K562 (cell line): ENCODE results near the gene ATF5. TPM values are rescaled to one million over a fixed set of nuclear protein-coding genes. Genes with fewer than 3 reads are reported as not detected.

Experiments
- ATAC-seq: fragments of 200-7000 bp; cut with Tn5 transposase; 3 replicates; pipeline ENCODE4 v1.9.1; 2020; ENCODE audit warnings: moderate library complexity
- BruUV-seq: library from RNA; stranded (reverse); fragments of 400-500 nt; replicated peaks from 2 replicates; lab custom pipeline; 2021; lab: Mats Ljungman, UMichigan
- CTCF ChIA-PET: fragments of 300-600 bp; formaldehyde crosslinking; extraction: SDS; loops from one replicate; lab custom pipeline; 2021; ENCODE audit warnings: low intra/inter-chr PET ratio; lab: Yijun Ruan, JAX
- POLR2A ChIA-PET: fragments of 300-600, 350-650 bp; sonication (Branson Sonifier 250); formaldehyde crosslinking; extraction: SDS; loops from one replicate; lab custom pipeline; 2021; ENCODE audit warnings: antibody characterized with exemption, inconsistent platforms; lab: Yijun Ruan, JAX
- DNase-seq, 4 experiments: peaks; one replicate each; pipeline versions ENCODE4 v3.0.0 to v3.0.0-alpha.2; 2011 to 2018; ENCODE audit warnings: low spot score in 3 of 4, mixed read lengths in 3 of 4; ENCODE audit errors: extremely low read depth in 1 of 4
- FAIRE-seq: peaks from 2 replicates; lab custom pipeline; 2011; peaks lifted over from hg19 to GRCh38; lab: Jason Lieb, UNC
- H2AFZ ChIP-seq: 2 replicates; pipeline ENCODE4 v1.6.0; 2011; ENCODE audit warnings: low read depth, low read length, control low read depth, inconsistent platforms
- H3K27ac ChIP-seq: fragments of 200-600 bp; 3 replicates; pipeline ENCODE4 v1.8.0; 2011; ENCODE audit warnings: low read depth, mild to moderate bottlenecking, control low read depth, inconsistent platforms, low read length, moderate library complexity, mixed read lengths; ENCODE audit errors: extremely low read depth
- H3K27me3 ChIP-seq, 2 experiments: fragments of 300-600 bp in 1 of 2; 2 replicates in 1 of 2; 3 replicates in 1 of 2; pipeline versions ENCODE4 v1.6.0 to v1.8.0; 2011; ENCODE audit warnings: inconsistent platforms in 2 of 2, low read length in 2 of 2, mild to moderate bottlenecking in 1 of 2, mixed read lengths in 1 of 2, moderate library complexity in 1 of 2; ENCODE audit not compliant: control insufficient read depth in 2 of 2, insufficient read depth in 2 of 2
- H3K36me3 ChIP-seq: fragments of 300-600 bp; 3 replicates; pipeline ENCODE4 v1.8.0; 2011; ENCODE audit warnings: mild to moderate bottlenecking, low read length, inconsistent platforms; ENCODE audit not compliant: control insufficient read depth, insufficient read depth
- H3K4me1 ChIP-seq, 2 experiments: fragments of 200-600 bp in 1 of 2; replicated peaks in 1 of 2; 2 replicates in 1 of 2; 3 replicates in 1 of 2; pipeline versions ENCODE4 v1.5.1 to v1.8.0; 2011; ENCODE audit warnings: inconsistent platforms in 2 of 2, low read length in 2 of 2, mild to moderate bottlenecking in 1 of 2, mixed read lengths in 1 of 2, moderate library complexity in 1 of 2; ENCODE audit not compliant: control insufficient read depth in 2 of 2, insufficient read depth in 2 of 2
- H3K4me2 ChIP-seq: 2 replicates; pipeline ENCODE4 v1.6.1; 2011; ENCODE audit warnings: low read length, control low read depth, inconsistent platforms, mixed read lengths; ENCODE audit not compliant: insufficient read depth
- H3K4me3 ChIP-seq: fragments of 200-600 bp; sonication (generic), shearing (Covaris generic); 2 replicates; pipeline ENCODE4 v1.5.1; 2016; ENCODE audit warnings: control low read depth, inconsistent platforms
- H3K79me2 ChIP-seq: fragments of 200-600 bp; 3 replicates; pipeline ENCODE4 v1.8.0; 2011; ENCODE audit warnings: low read length, inconsistent platforms; ENCODE audit not compliant: control insufficient read depth, insufficient read depth
- H3K9ac ChIP-seq, 2 experiments: 2 replicates each; pipeline versions ENCODE4 v1.6.0 to v1.6.1; 2011; ENCODE audit warnings: low read depth in 2 of 2, low read length in 2 of 2, control low read depth in 1 of 2, inconsistent platforms in 1 of 2, mild to moderate bottlenecking in 1 of 2, mixed read lengths in 1 of 2; ENCODE audit not compliant: insufficient read depth in 1 of 2
- H3K9me1 ChIP-seq: one replicate; pipeline ENCODE4 v1.6.0; 2011; ENCODE audit warnings: inconsistent platforms, mild to moderate bottlenecking, low read length, moderate library complexity; ENCODE audit not compliant: control insufficient read depth, insufficient read depth
- H3K9me3 ChIP-seq: replicated peaks from 2 replicates; pipeline ENCODE4 v1.5.1; 2011; ENCODE audit warnings: low read depth, low read length, inconsistent platforms; ENCODE audit not compliant: control insufficient read depth, insufficient read depth
- H4K20me1 ChIP-seq: replicated peaks from 2 replicates; pipeline ENCODE4 v1.6.1; 2011; ENCODE audit warnings: low read length, inconsistent platforms, mixed read lengths; ENCODE audit not compliant: control insufficient read depth, insufficient read depth
- ARID1B ChIP-seq: fragments of 450-650 bp; IDR thresholded peaks from 2 replicates; pipeline ENCODE4 v1.6.1; 2016; ENCODE audit warnings: antibody characterized with exemption, mild to moderate bottlenecking, inconsistent platforms
- FOXJ3 ChIP-seq: sonication (generic); formaldehyde crosslinking; IDR thresholded peaks from 2 replicates; pipeline ENCODE4 v1.4.0; 2020; ENCODE audit warnings: mild to moderate bottlenecking, missing genetic modification reagents
- GATAD2A ChIP-seq: fragments of 450-650 bp; IDR thresholded peaks from 2 replicates; pipeline ENCODE4 v1.6.1; 2017
- GTF3C2 ChIP-seq: IDR thresholded peaks from 3 replicates; pipeline ENCODE4 v1.6.1; 2011; ENCODE audit warnings: borderline replicate concordance, mild to moderate bottlenecking, moderate library complexity; ENCODE audit not compliant: insufficient read length; ENCODE audit errors: extremely low read depth
- HMGN3 ChIP-seq: IDR thresholded peaks from 2 replicates; pipeline ENCODE4 v1.6.1; 2011; ENCODE audit warnings: borderline replicate concordance, low read depth, mild to moderate bottlenecking, mixed read lengths, low read length; ENCODE audit not compliant: insufficient read length; ENCODE audit errors: extremely low read depth
- KLF16 ChIP-seq: IDR thresholded peaks from 2 replicates; pipeline ENCODE4 v1.6.1; 2016; ENCODE audit warnings: antibody characterized with exemption
- SMARCE1 ChIP-seq: fragments of 450-650 bp; IDR thresholded peaks from 2 replicates; pipeline ENCODE4 v1.7.1; 2016; ENCODE audit warnings: mild to moderate bottlenecking
- ZNF140 ChIP-seq: fragments of 250-450 bp; sonication (Bioruptor Pico); IDR thresholded peaks from 2 replicates; pipeline ENCODE4 v1.8.0; 2021; ENCODE audit warnings: moderate library complexity, mild to moderate bottlenecking, inconsistent platforms
- ZNF408 ChIP-seq: fragments of 250-450 bp; sonication (Bioruptor Pico); IDR thresholded peaks from 2 replicates; pipeline ENCODE4 v1.4.0; 2020; ENCODE audit warnings: low read depth, mild to moderate bottlenecking, moderate library complexity
- ZNF512 ChIP-seq: IDR thresholded peaks from 2 replicates; pipeline ENCODE4 v1.6.1; 2016; ENCODE audit warnings: missing genetic modification characterization, missing compliant biosample characterization
- ZZZ3 ChIP-seq: fragments of 450-650 bp; IDR thresholded peaks from 2 replicates; pipeline ENCODE4 v1.6.1; 2016; ENCODE audit warnings: antibody characterized with exemption, mild to moderate bottlenecking, moderate library complexity
- WGBS: fragments of 100-300 bp; shearing (Covaris generic); methylation state at CpG from one replicate; pipeline ENCODE4 v1.1.6; 2016; ENCODE audit warnings: low coverage, mixed read lengths; ENCODE audit not compliant: insufficient coverage; ENCODE audit errors: missing lambda C conversion rate; 5-methylcytosine and 5-hydroxymethylcytosine counted together
- in situ Hi-C: fragments of 300-500 bp; cut with MboI; formaldehyde crosslinking; loops from 4 replicates; pipeline ENCODE4 v1.15.0; 2018; ENCODE audit warnings: inconsistent platforms, mixed read lengths
- intact Hi-C: fragments of 100-400 bp; cut with micrococcal nuclease; formaldehyde crosslinking; loops from 2 replicates; pipeline ENCODE4 v1.14.2; 2022
- polyA plus RNA-seq, 8 experiments: library from polyadenylated mRNA; depleted of rRNA in 4 of 8; stranded (reverse) in 5 of 8; unstranded in 3 of 8; fragments of >200 nt; fragmentation: Nextera tagmentation in 2 of 8; fragmentation: Illumina TruSeq in 1 of 8; extraction: Ambion mirVana in 2 of 8; extraction: Trizol in 1 of 8; gene quantifications; 2 replicates each; pipeline versions ENCODE4 v1.2.1 to v1.2.3, GENCODE V29; 2011 to 2014; ENCODE audit warnings: inconsistent platforms in 1 of 8, missing spikeins in 1 of 8
- total RNA-seq, 7 experiments: library from RNA; depleted of rRNA in 6 of 7; stranded (reverse); fragments of >200 nt in 6 of 7; fragmentation: Illumina TruSeq in 2 of 7; extraction: Trizol in 2 of 7; gene quantifications; 2 replicates each; pipeline versions ENCODE4 v1.2.1 to v1.2.3, GENCODE V29; 2011 to 2021; ENCODE audit warnings: low replicate concordance in 1 of 7

The ATF5 gene
- total and polyA plus RNA-seq, 9 of the 15 experiments (the other 6 are each of a cell fraction or from before 2014, with no cell fraction given), result 3.0 to 57.6 (median 11.1) TPM

- no peak overlapping the region; a peak in 1 of 4 replicates for H3K9ac ChIP-seq
- no peak overlapping the region for H3K4me3 ChIP-seq
- in situ Hi-C loops, result no loop called here
- no TSS peak for BruUV-seq
- no peaks in the 10 kb centered on the region for H3K36me3 ChIP-seq
- no peaks in the 10 kb centered on the region; a peak in 2 of 5 replicates for H3K27me3 ChIP-seq
- H2AFZ ChIP-seq, result no peak overlapping the region
- no peaks in the 10 kb centered on the region for H3K79me2 ChIP-seq
- ChIA-PET POLR2A (no interaction called here), CTCF (no interaction called here)
- FAIRE-seq, result no peak
- TF ChIP-seq KLF16, result no peak
- no peak for TF ChIP-seq FOXJ3 (CRISPR knock-in tag)
- TF ChIP-seq ZNF408 (CRISPR knock-in tag), result no peak
- TF ChIP-seq SMARCE1, result no peak
- TF ChIP-seq ZNF512 (tag), result no peak
- no peak overlapping the region for H3K27ac ChIP-seq
- peaks cover 18 to 21% of the 10 kb centered on the region in 2 experiments; a peak in 4 of 5 replicates for H3K4me1 ChIP-seq
- no peaks in the 10 kb centered on the region for H4K20me1 ChIP-seq
- no peak for ATAC-seq
- intact Hi-C loops, result no loop called here
- no peak overlapping the region for H3K4me2 ChIP-seq
- H3K9me3 ChIP-seq, result no peaks in the 10 kb centered on the region
- no peak for DNase-seq
- H3K9me1 ChIP-seq, result no peaks in the 10 kb centered on the region
These were observed 23.5 kb downstream of the ATF5 start for GRCh38 chr19:49952479-49952836.

GRCh38 chr19:49952906-49953305 is 23.9 kb downstream of the ATF5 start:
- Histone ChIP-seq H3K36me3 (no peaks in the 10 kb centered on the region), H3K9ac (no peak overlapping the region), H3K9me1 (no peaks in the 10 kb centered on the region), H3K4me1 (peaks cover 18 to 21% of the 10 kb centered on the region in 2 experiments; a peak in 4 of 5 replicates), H3K9me3 (no peaks in the 10 kb centered on the region), H3K27me3 (no peaks in the 10 kb centered on the region; a peak in 2 of 5 replicates), H4K20me1 (no peaks in the 10 kb centered on the region), H3K27ac (no peak overlapping the region), H3K4me3 (no peak overlapping the region), H3K4me2 (no peak overlapping the region), H2AFZ (0 out of 2 replicates have a peak overlapping the region, but pooled peaks have one; percentile 76), H3K79me2 (no peaks in the 10 kb centered on the region)
- FAIRE-seq (no peak), DNase-seq (no peak), ATAC-seq (no peak)
- ChIA-PET POLR2A (interaction anchor here (1.8 kb wide), 1 partner anchor 23 kb away, joined by 6 read pairs; the partner anchor contains the start of gene NUP62), CTCF (no interaction called here)
- BruUV-seq, result no TSS peak
- 51% methylated on average over 11 of the region's 13 CpGs for WGBS
- in situ Hi-C loops, result no loop called here
- intact Hi-C loops, result no loop called here
- no peak for TF ChIP-seq GATAD2A
- TF ChIP-seq ARID1B, result no peak
- TF ChIP-seq ZNF140 (CRISPR knock-in tag), result no peak
- no peak for TF ChIP-seq GTF3C2
- no peak for TF ChIP-seq HMGN3
- TF ChIP-seq ZZZ3, result no peak
